Measurements from ENCODE around the gene ALG13.

GRCh38 chrX:111784667-111785066, 103.7 kb downstream of the ALG13 start:
- TF ChIP-seq CTCF (IDR thresholded peaks at IDR 0.05) (no peak), POLR2A (IDR thresholded peaks at IDR 0.05) (no peak)
